ENCODE data around the gene LCP2. TPM values are rescaled to one million over a fixed set of nuclear protein-coding genes. Genes with fewer than 3 reads are reported as not detected.

Gene LCP2
- total RNA-seq, 1 experiment from 2014 or later, result not detected

- H4K8ac ChIP-seq (replicated peaks; ENCODE audit: insufficient read length, low read depth, low read length), result no peak overlapping the region
- no peak overlapping the region for H2AFZ ChIP-seq (ENCODE audit: low read length)
- peaks cover 51 to 60% of the 10 kb centered on the region in 2 experiments for H3K4me1 Mint-ChIP-seq
- H3K9me3 ChIP-seq (ENCODE audit: control insufficient read depth, low read depth, low read length), result no peaks in the 10 kb centered on the region
- no peak overlapping the region for H2BK15ac ChIP-seq (ENCODE audit: low read depth, low read length)
- peaks cover 6% of the 10 kb centered on the region; the same call in 1 of the 2 replicates for H3K4me1 ChIP-seq (ENCODE audit: insufficient read depth, low read length)
- no peak overlapping the region for H3K23ac ChIP-seq (ENCODE audit: insufficient read length, low read depth, low read length)
- no peak overlapping the region for H3T11ph ChIP-seq (ENCODE audit: low read length)
- no CpG with 5 or more reads among the region's 1 CpG for WGBS (ENCODE audit: extremely low coverage, insufficient read length, low lambda C conversion rate)
- no peaks in the 10 kb centered on the region for H3K79me2 ChIP-seq (ENCODE audit: insufficient read depth, low read length)
- TF ChIP-seq CTCF (conservative IDR thresholded peaks at IDR 0.05), result no peak
- no peak overlapping the region for H2BK120ac ChIP-seq (ENCODE audit: low read depth, low read length, poor library complexity, severe bottlenecking)
- no peaks in the 10 kb centered on the region for H3K36me3 Mint-ChIP-seq (ENCODE audit: insufficient read depth in 1 of 3, low read depth in 3 of 3)
- H3K27me3 ChIP-seq (ENCODE audit: insufficient read depth, low read length), result no peaks in the 10 kb centered on the region
- no peak for DNase-seq
- no peak overlapping the region for H3K14ac ChIP-seq (ENCODE audit: insufficient read depth, low read length)
- no peaks in the 10 kb centered on the region for H3K23me2 ChIP-seq (ENCODE audit: insufficient read length, low read depth, low read length, poor library complexity, severe bottlenecking)
- no peak overlapping the region for H3K4me3 Mint-ChIP-seq
- no peak overlapping the region for H3K4me2 ChIP-seq (ENCODE audit: insufficient read depth, insufficient read length, low read length)
- H4K5ac ChIP-seq (ENCODE audit: insufficient read length, low read depth, low read length), result no peak overlapping the region
- H4K91ac ChIP-seq (ENCODE audit: insufficient read length, low read depth, low read length), result no peak overlapping the region
- no peak overlapping the region for H2AK5ac ChIP-seq (ENCODE audit: insufficient read length, low read length)
- no peak overlapping the region for H2BK20ac ChIP-seq (ENCODE audit: low read depth, low read length, poor library complexity, severe bottlenecking)
- no peaks in the 10 kb centered on the region; the same call in 1 of the 2 replicates for H3K27me3 Mint-ChIP-seq (ENCODE audit: low read depth)
- H3K9me3 Mint-ChIP-seq, result no peaks in the 10 kb centered on the region
- H3K56ac ChIP-seq (ENCODE audit: insufficient read length, low read depth, low read length), result no peak overlapping the region
- no peak overlapping the region for H2BK5ac ChIP-seq (ENCODE audit: insufficient read length, low read length)
- no peaks in the 10 kb centered on the region for H3K79me1 ChIP-seq (ENCODE audit: insufficient read depth, low read depth, low read length, poor library complexity, severe bottlenecking)
- H3K9ac ChIP-seq (ENCODE audit: extremely low read depth, insufficient read length, low read length), result no peak overlapping the region
- no peak overlapping the region for H3K4ac ChIP-seq (ENCODE audit: low read depth, low read length)
- no peak overlapping the region; a peak in 1 of 7 replicates for H3K27ac Mint-ChIP-seq
- H2BK12ac ChIP-seq (ENCODE audit: insufficient read length, low read depth, low read length), result no peak overlapping the region
- no peak overlapping the region for H3K18ac ChIP-seq (ENCODE audit: insufficient read length, low read depth, low read length)
- H3K27ac ChIP-seq (ENCODE audit: insufficient read length, low read depth, low read length), result no peak overlapping the region
- H4K20me1 ChIP-seq (ENCODE audit: control insufficient read depth, insufficient read depth, insufficient read length), result no peaks in the 10 kb centered on the region
These were observed 41.0 kb downstream of the LCP2 start for GRCh38 chr5:170256571-170256970.

Data from H9 (cell line).